HG02884 (cell line): Measurements from ENCODE around the gene DNAH9.

Source experiments
- ATAC-seq: cut with Tn5 transposase; IDR thresholded peaks from one replicate; pipeline ENCODE4 v1.9.1; 2021; ENCODE audit warnings: mild to moderate bottlenecking, moderate library complexity; ENCODE audit not compliant: unreplicated experiment

DNAH9 gene

DNA sequence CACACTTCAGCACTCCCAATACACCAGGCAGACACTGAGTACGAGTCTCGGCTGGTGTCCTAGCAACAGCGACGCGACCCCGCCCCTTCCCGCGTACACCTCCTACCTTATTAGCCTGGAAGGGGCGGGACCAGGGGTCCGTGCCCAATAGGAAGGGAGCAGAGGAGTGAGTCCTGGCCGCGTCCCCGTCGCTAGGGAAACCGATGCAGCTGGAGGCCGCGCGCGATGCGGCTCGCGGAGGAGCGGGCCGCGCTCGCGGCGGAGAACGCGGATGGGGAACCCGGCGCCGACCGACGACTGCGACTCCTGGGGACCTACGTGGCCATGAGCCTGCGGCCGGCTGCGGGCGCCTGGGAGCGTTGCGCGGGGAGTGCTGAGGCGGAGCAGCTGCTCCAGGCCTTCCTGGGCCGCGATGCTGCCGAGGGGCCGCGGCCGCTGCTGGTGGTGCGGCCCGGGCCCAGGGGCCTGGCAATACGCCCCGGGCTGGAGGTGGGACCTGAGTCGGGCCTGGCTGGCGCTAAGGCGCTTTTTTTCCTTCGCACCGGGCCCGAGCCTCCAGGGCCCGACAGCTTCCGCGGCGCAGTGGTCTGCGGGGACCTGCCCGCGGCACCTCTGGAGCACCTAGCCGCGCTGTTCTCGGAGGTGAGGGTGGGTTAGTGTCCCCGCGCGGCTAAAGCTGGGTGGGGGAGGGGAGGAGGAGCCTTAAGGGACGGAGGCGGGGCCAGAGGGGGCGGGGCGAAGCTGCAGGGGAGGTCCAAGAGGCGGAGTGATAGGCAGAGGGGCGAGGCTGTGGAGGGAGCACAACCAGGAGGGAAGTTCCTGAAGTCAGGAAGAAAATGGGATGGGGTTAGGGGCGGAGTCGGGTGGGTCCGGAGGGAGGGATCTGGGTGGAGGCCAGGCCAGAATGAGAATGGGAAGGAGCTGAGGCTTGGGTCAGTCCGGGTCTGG lies at the start of gene DNAH9:
TSS of gene DNAH9 (plus strand) at position 197 of the 948 bp plus-strand sequence. CDS start at position 226, 29 bp downstream.
- no peak for ATAC-seq

DNA sequence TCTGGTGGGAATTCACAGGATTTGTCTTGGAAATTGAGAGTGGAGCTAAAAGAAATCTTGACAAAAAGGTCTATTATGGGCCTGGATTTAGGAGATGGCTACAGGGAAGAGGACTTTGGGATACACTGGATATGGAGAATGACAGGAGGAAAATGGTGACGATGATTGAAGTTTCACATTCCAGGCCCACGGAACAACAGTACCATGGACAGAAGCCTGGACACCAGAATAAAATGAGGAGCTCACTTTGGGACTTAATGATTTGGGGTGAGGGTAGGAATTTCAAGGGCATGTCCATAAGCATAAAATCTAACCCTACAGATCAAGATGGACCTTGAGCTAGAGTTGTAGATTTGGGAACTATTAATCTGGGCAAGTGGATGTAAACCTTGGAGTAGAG lies 47.8 kb upstream of the DNAH9 start:
- no peak for ATAC-seq

DNA sequence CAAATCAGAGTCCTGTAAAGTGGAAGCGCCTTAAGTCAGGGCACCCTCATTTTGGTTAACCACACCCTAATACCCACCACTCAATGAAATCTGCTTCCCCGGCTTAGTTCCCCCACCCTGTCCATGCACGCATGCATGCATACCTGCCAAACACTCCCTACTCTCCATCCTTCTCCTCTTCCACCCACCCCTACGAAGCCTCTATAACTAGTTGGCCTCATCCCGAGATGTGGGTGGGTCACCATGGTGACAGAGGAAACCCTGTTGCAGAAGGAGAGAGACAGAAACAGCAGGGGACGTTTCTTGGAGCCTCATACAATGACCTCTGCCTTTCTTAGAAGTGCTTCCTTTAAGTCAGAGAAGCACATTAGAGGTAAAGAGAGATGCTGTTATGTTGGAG lies 46.8 kb upstream of the DNAH9 start:
- ATAC-seq, result no peak

DNA sequence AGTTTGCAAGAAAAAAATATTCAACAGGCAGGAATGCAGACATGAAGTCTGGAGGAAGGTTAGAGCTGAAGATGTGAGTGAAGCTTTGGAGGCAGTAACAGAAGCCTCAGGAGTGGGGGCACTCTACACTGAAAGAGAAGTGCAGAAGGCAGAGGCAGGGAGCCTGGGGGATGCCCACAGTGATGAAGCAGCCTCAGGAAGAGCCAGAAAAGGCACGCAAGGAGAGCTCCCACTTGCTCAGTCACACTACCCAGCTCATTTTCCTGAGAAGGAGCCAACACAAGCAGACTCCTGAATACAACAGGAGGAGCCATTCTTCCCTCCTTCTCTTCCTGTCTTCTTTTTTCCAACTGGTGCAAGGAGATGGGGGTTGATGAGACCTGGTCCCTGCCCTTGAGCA lies 45.1 kb upstream of the DNAH9 start:
- ATAC-seq, result no peak

GRCh38 chr17:11554042-11554441 lies 44.2 kb upstream of the DNAH9 start:
- no peak for ATAC-seq

DNA sequence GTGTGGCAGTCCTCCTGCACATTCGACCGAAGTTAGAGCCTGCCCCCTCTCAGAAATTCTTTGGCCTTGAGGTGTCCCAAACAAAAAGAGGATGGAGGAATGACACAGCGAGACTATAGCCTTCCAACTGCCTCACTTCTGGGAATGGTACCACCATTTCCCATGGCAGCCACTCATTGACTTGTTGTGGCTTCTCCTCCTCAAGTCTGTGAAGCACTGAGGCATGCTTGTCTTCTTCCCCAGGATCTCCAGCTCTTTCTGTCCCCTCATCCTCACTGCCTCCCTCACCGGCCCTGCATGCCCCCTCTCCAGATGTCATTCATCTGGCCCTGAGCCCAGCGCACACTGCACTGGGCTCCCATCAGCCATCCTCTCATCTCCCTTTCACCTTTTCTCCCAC lies 43.7 kb upstream of the DNAH9 start:
- ATAC-seq, result no peak

DNA sequence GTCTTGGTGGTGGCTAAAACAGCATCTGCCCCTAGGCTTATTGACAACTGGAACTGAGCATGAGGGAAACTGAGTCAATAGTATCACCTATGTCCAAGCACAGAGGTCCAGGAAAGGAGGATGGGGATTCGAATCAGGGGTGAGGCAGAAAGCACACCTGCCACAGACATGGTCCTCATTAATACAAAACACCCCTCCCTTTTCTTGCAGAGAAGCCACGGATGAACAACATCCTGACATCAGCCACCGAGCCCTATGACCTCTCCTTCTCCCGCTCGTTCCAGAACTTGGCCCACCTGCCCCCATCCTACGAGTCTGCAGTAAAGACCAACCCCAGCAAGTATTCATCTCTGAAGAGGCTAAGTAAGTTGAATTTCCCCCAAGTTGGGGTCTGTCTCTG lies 42.7 kb upstream of the DNAH9 start:
- ATAC-seq, result no peak

- ATAC-seq, result no peak
Observed at GRCh38 chr17:11557727-11558452, 40.4 kb upstream of the DNAH9 start.

- ATAC-seq, result no peak
Observed at GRCh38 chr17:11558681-11559234, 39.5 kb upstream of the DNAH9 start.

GRCh38 chr17:11559601-11560000 lies 38.7 kb upstream of the DNAH9 start:
- ATAC-seq, result no peak

GRCh38 chr17:11561281-11561680 lies 37.0 kb upstream of the DNAH9 start:
- no peak for ATAC-seq

- no peak for ATAC-seq
Observed at GRCh38 chr17:11561702-11562101, 36.6 kb upstream of the DNAH9 start.

DNA sequence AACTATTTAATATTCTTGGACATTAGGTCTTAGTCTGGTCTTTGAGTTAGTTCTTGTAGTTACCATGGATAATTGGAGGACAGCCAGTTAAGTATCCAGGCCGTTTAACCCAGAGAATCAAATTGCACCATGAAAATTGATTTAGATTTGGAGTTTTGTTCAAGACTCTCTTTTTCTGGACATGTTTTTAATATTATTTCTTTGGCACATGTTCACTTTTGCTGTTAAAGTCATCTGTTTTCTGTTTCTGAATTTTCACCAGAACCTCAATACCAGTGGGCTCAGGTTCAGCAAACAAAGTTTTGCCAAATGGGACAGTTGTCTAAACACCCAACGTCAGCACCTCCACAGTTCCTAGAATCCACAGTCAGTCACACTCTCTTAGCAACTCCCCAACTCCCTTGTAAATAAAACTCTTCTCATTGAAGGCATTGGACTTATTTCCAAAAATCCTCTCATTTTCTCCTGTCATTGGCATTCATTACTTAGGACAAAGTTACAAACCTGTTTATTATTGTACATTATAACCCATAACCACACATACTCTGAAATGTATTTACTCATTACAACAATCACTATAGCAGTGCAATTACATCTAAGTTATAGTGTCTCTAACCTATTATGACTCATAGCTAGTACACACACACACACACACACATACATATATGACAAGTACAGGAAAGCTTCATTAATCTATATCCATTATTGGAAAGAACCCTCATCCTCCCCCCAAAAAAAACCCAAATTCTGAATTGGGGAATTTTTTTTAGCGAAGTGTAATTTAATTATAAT lies 33.5 kb upstream of the DNAH9 start:
- ATAC-seq, result no peak

DNA sequence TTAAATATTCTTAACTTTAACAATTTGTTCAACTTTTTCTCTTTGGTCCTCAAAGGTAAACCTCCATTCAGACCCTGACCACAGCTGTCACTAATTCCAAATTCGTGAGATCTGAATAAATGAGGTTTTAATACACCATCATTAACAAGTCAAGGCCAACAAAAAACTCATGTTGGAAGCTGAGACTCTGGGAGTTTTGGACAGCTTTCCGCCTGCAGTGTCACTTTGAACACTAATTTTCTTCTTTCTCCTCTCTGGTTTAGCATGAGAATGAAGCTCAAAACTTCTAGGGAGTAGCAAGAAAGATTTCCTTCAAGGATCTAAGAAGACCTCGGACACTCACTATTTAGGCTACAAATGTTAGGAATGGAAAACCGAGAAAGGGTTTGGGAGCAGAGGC lies 32.7 kb upstream of the DNAH9 start:
- ATAC-seq, result no peak

DNA sequence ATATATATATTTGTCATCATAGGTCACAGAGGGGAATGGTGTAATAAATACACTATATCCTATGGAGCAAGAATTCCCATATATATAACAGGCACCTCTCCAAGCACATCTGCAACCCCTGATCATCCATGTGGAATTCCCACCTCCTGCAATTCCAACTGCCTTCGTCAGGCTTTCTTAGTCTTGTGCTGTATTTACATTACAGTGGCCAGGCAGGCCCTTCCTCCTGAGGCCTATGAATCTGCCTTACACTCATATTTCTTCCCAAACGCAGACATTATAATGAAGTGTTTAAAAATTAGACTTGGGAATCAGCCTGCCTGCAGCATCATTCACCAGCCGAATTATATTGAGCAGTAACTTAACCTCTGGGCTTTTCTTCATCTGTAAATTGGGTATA lies 19.3 kb upstream of the DNAH9 start:
- ATAC-seq, result no peak

GRCh38 chr17:11580677-11581076 lies 17.6 kb upstream of the DNAH9 start:
- ATAC-seq, result no peak

DNA sequence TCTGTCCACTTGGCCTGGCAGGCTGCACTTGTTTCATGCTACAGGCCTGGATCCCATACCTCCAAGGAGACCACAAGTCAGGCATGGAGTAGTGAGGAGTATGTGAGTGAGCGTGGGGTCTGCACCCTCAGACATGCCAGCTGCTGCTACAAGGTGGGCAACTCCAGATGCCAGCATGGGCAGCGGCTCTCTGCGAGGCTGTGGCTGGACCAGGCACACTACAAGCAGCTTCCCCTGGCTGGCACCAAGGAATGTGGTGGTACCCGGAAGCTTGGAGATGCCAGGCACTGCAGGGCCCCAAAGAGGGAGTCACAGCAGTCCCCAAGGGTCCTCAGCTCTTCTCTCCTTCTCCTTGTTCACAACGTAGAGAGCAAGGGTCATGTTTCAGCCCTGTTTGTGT lies 16.1 kb upstream of the DNAH9 start:
- no peak for ATAC-seq

DNA sequence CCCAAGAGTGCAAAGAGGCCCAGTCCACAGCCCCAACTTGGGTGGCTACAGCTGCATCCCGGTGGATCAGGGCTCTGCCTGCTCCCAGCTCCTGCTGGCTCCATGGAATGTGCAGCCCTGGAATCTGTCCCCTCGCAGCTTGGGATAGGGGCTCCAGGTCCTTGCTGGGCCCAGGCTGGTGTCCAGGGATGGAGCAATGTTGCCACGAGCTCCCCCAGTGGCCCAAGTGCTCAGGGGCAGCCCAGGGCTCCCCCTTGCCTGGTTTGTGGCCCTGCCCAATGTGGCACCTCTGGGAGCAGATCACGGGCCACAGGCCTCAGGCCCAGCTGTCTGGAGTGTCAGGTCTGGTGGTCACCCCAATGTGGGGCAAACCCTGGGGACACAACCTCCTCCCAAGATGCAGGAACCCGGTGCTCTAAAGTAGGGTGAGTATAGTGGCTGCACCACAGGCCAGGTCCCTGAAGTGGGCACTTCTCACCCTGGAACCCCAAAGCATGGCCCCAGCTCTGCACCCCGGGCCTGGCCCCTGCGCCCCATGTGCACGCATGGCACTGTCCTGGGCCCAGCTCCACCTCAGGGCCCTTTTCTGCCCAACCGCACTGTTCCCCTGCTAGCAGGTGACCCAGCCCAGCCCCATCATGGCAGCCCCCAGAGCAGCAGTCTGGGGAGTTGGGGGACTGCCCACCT lies 14.8 kb upstream of the DNAH9 start:
- no peak for ATAC-seq

GRCh38 chr17:11589716-11590115 lies 8.6 kb upstream of the DNAH9 start:
- no peak for ATAC-seq

DNA sequence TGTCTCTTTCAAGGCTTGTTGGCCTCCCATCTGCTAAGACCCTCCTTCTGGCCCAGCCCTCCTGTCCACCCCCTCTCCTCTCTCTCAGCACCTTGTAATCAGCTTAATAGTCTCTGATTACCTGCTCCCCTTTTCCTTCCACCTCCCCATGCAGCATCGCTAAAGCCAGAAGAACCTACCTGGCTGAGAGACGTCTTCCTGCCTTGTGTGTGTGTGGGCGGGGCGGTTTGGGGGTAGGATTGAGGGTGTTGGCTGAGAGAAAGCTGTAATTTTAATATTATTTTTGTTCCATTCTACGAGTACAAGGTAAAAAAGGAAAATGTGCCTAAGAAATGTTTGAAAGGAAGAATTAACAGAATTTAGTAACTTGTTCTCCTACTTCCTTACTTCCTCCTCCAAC lies 3.4 kb downstream of the DNAH9 start:
- no peak for ATAC-seq
